SW480 (cell line): Measurements from ENCODE around the gene FMN1.
A peak's percentile ranks its signal among the peaks of the same experiment; 100 is the strongest.

Experiments used
- DNase-seq: peaks from one replicate; pipeline ENCODE4 v3.0.0-alpha.2; 2016; ENCODE audit warnings: low spot score

The FMN1 gene

GRCh38 chr15:33201491-33202231, 7.1 kb upstream of the FMN1 start:
- DNase-seq = peak; percentile 90

- peak; percentile 18 for DNase-seq
Measured at GRCh38 chr15:33200903-33201302, 6.4 kb upstream of the FMN1 start.

GRCh38 chr15:33200444-33200843, 5.9 kb upstream of the FMN1 start:
- peak; percentile 66 for DNase-seq

- no peak for DNase-seq
Measured at GRCh38 chr15:33198541-33198940, 4.0 kb upstream of the FMN1 start.

GRCh38 chr15:33197636-33198035, 3.1 kb upstream of the FMN1 start:
- DNase-seq = no peak

- DNase-seq = no peak
Measured at GRCh38 chr15:33194237-33194636, 277 bp downstream of the FMN1 start.

- DNase-seq = no peak
Measured at GRCh38 chr15:33191591-33191990, 2.9 kb downstream of the FMN1 start.

- DNase-seq = no peak
Measured at GRCh38 chr15:33190539-33190938, 4.0 kb downstream of the FMN1 start.

GRCh38 chr15:33188641-33189257, 5.8 kb downstream of the FMN1 start:
- DNase-seq = no peak

- no peak for DNase-seq
Measured at GRCh38 chr15:33188159-33188558, 6.4 kb downstream of the FMN1 start.

- DNase-seq = no peak
Measured at GRCh38 chr15:33183334-33183733, 11.2 kb downstream of the FMN1 start.

GRCh38 chr15:33182926-33183325, 11.6 kb downstream of the FMN1 start:
- DNase-seq = no peak

- DNase-seq = no peak
Measured at GRCh38 chr15:33182278-33182905, 12.1 kb downstream of the FMN1 start.

GRCh38 chr15:33179874-33180273, 14.6 kb downstream of the FMN1 start:
- no peak for DNase-seq

- no peak for DNase-seq
Measured at GRCh38 chr15:33171202-33171601, 23.3 kb downstream of the FMN1 start.

GRCh38 chr15:33169625-33170024, 24.9 kb downstream of the FMN1 start:
- no peak for DNase-seq

GRCh38 chr15:33168444-33168843, 26.1 kb downstream of the FMN1 start:
- DNase-seq = no peak

GRCh38 chr15:33163816-33164215, 30.7 kb downstream of the FMN1 start:
- DNase-seq = no peak

GRCh38 chr15:33161209-33161608, 33.3 kb downstream of the FMN1 start:
- DNase-seq = no peak

GRCh38 chr15:33160581-33161165, 33.8 kb downstream of the FMN1 start:
- DNase-seq = no peak

GRCh38 chr15:33159726-33160453, 34.6 kb downstream of the FMN1 start:
- DNase-seq = peak; percentile 19

- DNase-seq = no peak
Measured at GRCh38 chr15:33158366-33158765, 36.1 kb downstream of the FMN1 start.
